Limb (tissue), 2 donors: ENCODE measurements around the gene NPM3.
"Not testable (repeated sequence)": the region's sequence is repeated elsewhere in the genome, so short reads cannot be mapped to it uniquely, and the experiment has no call there.

Source experiments
- DNase-seq, 2 donors: peaks; one replicate each; pipeline ENCODE4 v3.0.0-alpha.2; 2016; ENCODE audit errors: extremely low spot score in 2 of 2

The NPM3 gene

DNA sequence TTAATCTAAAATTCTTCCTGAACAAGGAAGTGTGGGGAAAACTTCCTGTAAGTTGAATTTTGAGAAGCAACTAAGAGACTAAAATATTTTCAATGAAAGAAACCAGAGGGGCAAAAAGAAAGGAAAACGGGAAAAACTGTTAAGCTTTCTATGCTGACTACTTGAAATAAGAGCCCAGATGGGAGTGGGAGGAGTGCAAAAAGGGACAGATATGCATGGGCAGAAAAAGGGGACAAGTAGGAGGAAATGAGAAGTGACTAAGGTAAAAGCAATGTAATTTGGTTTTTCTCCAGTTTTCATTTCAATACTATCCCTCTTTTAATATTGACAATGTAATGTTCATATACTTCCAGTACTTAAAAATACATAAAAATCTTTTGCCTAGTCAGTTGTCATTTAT is 23.9 kb upstream of the NPM3 start:
- DNase-seq, result no peak

DNA sequence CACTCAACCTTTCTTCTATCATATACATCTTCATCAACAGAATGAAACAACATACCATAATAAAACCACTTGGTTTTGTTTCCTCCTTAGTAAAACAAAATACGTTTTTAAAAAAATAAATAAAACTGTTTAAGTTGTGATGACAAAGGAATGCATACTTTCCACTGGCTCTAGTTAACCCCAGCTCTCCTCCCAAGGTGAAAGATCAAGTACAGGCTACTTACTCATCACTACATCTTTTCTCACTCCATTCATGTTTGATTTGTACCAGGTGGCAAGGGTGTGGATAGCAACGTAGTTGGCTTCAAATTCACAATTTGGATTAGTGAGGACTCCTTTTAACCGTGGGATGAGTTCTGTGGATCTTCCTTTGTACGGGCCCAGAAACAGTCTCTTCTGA is 20.3 kb upstream of the NPM3 start:
- DNase-seq, result no peak

DNA sequence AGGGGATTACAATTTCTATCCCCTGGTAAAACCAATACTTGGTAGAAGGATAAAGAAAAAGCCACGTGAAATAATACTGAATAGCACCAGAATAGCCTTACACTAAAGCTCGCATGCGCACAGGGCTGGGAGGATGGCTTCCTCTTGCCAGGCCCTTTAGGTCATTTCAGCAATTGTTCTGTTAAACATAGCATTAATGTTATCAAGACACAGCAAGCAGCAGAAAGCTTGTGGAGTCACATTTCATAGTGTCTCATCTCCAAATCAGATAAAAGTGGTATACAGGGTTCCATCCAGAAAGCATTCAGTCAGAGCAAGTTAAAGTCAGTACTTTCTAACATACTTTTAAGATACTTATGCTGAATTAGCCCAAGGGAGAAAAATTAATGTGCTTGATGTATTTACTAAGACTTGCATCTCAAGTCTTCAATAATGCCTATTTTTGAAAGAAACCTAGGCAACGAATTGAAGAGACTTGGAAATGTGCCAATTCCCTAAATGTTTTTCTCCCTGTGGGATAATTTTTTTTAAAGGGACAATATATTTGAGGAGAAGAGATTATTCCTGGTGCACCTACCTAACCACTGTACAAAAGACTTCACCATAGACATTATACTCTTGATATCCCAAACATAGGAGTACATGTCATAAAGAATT is 14.3 kb upstream of the NPM3 start:
- DNase-seq, result no peak

DNA sequence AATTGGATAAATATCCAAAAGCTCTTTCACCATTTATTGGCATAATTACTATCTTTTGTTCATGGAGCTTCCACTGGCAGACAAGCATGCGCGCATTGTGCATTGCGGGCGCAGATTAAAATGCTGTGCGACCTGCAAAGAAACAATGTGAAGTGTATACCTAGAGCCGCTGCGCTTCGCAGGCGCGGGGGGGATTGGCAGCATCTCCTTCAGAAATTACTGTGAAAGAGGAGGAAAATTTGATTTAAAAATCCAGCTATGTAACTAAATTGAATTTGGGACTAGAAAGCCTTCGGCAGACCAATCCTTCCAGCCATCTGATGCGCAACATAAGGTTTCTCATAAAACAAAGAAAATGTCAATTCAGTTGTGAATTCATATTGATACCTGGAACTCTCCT is 10.3 kb upstream of the NPM3 start:
- no peak for DNase-seq

DNA sequence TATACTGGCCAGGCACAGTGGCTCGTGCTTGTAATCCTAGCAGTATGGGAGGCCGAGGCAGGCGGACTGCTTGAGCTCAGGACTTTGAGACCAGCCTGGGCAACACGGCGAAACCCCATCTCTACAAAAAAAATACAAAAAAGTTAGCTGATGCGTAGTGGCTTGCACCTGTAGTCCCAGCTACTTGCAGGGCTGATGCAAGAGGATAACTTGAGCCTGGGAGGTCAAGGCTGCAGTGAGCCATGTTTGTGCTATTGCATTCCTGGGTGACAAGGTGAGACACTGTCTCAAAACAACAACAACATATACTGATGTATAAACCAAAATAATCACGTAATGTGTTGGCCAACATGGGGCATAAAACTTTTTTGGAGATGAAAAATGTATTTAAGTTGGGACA is 6.4 kb upstream of the NPM3 start:
- no peak for DNase-seq

DNA sequence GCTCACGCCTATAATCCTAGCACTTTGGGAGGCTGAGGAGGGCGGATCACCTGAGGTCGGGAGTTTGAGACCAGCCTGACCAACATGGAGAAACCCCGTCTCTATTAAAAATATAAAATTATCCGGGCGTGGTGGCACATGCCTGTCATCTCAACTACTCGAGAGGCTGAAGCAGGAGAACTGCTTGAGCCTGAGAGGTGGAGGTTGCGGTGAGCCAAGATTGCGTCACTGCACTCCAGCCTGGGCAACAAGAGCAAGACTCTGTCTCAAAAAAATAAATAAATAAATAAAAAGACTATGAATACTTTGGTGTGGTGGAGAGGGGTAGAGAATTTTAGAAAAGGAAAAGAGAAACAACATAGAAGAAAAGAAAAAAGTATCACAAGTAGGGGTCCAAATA is 6.0 kb upstream of the NPM3 start:
- not testable (repeated sequence) for DNase-seq

DNA sequence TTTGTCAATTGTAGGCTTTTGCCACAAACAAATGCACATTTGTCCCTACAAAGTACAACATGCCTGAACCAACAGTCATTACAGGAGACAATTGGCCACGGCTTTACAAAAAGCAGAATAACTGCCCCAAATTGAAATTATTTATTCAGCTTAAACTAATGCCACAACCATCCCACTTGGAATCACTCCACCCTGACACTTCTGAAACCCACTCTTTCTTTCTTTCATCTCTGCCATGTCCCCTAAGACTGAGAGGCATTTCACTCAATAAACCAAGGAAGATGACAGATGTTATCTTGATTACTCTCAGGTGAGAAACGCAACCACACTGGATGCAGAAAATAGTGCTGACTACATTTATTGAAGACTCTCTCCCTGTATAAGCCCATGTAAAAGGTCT is 2.6 kb upstream of the NPM3 start:
- no peak for DNase-seq

DNA sequence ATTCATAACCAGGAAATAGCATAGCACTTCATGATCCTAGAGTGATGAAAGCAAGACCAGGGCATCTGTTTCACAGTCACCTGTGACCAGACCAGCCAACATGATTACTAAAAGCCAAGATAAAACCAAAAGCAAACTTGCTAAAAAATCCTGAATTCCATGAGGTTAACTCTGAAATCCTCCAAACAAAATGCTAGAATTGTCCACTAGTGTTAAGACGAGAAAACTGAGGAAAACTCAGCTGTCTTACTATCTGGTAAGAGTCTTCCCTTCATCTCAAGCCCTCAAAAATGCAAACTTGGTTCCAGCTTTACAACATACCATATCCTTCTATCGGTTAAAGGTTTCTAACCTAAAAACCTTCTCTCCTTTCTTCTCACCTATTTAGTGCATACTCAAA is 1.3 kb upstream of the NPM3 start:
- no peak for DNase-seq

DNA sequence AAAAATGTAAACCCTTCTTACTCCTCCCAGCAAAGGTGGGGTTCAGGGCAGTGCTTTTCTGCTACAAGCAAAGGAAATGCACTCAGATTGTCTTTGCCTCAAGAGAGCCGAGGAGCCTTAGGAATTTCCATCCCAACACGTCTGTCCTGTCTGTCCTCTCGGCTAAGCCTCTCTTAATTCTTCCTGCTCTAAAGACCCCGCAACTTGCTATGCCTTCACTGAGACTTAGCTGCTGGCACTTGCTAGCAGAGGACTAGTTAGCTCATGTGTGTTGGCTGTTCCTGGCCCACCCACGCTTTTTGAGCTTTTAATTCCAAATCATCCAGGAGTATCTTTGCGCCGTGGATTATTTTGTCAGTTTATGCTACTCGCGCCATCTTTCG is 481 bp upstream of the NPM3 start:
- no peak for DNase-seq

DNA sequence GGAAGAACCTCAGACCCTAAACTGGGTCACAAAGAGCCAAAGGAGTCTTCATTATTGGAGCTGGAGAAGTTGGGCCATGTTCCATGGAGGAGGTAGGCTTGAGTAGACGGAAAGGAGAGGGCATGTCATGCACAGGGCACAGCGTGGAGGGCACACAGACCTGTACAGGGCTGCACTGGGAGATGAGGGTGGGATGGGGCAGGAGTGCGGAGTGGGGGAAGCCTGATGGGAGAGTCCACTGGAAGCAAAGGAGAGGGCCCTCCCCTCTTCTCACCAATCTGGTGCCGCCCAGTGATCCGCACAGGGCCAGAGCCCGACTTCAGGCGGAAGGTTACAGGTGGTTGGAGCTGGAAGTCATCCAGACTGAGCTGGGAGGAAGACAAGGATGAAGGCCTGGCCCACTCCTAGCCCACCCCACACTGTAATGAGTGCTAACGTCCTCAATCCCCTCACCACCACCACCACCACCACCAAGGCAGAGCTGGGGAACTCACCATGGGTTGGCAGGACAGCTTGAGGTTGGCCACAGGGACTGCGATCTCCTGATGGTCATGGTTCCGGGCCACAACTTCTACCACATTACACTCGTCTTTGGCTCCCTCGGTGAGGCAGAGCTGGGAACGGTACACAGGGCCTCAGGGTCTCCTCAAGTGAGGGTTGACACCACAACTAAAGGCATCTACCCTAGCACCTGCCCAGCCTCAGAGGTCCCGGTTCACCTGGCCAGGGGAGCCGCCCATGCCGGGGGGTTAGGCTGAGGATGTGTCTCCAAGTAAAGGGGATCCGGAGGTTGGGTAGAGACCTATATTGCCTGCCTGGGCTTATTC is 1.0 kb downstream of the NPM3 start:
- no peak for DNase-seq

DNA sequence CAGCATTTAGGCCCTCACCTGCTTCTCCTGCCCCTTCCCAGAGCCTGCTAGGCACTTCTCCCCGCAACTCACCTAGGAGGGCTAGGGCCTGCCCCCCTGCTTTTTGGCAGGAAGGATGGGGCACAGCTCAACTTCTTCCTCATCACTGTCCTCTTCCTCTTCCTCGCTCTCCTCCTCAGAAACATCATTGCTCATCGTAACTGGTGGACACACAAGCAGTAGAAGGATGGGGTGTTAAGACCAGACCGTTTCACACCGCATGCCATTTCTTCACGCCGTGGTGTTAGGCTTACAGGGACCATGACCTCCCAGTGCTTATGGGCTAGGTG is 1.6 kb downstream of the NPM3 start:
- DNase-seq, result no peak

DNA sequence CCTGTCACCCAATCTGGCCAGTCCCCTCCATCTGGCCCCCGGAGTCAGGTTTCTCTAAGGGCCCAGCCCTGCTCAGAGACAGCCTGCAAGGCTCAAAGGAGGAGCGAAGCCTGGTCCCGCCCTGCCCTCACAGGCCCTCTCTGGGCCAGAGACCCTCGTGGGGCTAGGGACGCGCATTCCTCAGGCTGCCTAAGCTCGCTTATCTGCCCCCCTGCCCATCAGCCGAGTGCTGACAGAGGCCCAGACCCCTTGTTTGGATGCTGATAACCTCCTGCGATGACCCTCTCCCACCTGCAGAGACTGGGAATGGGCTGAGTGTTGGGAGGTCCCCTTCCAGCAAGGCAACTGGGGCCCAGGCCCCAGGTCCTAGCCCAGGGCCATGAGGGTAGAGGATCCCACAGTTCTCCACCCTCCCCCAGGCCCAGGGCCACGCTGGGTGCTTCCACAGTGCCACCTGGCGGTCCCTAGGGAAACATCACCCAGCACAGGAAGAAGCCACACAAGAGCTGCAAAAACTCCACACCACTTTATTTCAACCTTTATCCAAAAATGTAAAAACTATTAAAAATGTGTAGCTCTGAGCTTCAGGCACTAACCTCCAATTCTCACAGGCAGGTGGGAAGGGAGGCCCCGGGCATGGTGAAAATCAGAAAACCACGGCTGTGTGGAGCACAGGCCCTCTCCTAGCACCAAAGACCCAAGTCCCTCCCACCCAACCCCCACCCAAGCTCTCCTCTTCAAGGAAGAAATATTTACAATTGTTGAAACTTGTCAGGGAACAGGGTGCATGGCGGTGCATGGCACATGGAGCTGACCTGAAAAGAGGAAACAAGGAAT is 2.2 kb downstream of the NPM3 start:
- peak; percentile 28 to 72 for DNase-seq

DNA sequence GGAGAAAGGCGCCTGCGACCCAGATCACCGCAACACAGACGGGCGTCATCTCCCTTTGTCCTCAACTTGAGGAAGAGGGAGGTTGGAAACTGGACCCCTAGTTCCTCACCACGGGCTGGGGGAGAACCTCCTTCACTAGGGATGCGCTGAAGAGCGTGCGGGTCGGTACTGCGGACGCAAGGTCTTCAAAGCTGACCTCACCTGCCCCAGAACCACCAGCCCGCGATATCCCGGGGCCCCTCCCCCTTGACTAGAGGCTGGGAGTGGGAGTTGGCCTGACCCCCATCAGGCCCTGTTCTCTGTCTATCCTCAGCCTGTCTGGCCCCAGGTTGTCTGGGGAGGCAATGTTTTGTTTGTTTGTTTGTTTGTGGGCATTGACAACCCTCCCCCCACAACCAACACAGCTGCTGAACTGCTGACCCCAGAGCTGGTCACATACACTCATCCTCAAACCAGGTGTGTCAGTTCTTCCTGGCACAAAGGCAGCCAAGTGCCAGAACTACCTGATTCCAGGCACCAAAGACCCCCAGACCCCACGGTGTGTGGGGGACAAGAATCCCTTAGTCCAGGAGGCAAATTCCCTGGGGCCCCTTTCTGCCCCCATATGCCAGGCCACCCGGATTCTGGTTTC is 2.9 kb downstream of the NPM3 start:
- DNase-seq, result no peak

DNA sequence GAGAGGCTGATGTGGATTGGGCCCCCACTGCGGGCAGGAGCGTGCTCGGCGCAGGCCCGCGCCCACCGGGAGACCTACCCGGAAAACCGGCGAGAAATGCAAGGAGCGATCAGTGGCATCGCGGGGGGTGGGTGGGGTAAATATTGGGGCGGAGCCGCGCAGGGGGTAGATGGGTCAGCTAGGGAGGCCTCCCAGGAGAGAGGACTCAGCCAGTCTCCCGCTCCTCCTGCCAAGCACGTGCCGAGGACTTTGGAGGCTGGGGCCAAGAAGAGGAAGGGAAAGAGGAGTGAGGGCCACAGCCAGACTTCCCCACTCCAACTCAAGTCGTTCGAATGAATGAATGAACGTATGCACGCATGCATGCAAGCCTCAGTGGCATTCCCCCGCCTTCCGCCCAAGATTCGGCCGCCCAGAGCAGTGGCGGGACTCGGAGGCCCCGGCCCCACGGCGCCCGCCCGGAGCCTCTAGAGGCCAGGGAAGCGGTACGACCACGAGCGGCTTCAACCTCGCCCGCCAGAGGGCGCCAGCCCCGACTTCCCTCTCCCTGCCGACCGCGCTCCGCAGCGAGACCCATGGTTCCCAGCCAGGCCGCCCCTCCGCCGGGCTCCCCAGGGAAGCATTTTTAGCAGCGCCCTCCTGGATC is 3.6 kb downstream of the NPM3 start:
- DNase-seq, result peak; percentile 36 to 88

DNA sequence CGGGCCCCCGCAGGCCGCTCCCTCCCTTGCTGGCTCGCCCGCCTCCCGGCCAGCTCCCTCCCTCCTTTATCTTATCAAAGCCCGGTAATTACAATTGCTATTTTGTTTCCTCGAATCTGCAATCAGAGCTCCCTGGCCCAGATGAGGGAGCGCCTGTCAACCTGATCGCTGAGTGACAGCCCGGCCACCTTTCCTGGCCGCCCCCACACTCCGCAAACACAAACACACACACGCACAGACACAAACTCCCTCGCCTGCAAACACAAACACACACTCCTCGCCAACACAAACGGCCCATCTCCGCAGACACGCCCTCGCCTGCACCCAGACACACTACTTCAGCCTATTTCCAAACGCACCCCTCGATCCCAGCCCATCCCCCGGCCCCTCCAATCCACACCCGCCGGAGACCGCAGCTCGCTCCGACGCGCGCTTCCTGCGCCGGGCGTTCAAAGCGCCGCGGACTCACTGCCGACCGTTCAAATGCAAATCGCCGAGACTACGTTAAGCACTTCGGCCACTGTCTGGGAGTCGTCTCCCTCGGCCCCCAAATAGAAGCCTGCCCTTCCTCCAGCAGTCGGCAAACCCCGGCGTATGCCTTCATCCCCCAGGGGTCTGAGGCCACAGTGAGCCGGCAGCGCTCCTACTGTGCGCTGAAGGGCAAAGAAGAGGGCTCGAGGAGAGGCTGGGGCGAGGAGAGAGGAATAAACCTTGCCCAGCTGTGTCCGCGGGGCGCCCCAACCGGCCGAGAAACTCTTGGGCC is 4.3 kb downstream of the NPM3 start:
- DNase-seq, result peak in 1 of 2 donors; percentile 51

DNA sequence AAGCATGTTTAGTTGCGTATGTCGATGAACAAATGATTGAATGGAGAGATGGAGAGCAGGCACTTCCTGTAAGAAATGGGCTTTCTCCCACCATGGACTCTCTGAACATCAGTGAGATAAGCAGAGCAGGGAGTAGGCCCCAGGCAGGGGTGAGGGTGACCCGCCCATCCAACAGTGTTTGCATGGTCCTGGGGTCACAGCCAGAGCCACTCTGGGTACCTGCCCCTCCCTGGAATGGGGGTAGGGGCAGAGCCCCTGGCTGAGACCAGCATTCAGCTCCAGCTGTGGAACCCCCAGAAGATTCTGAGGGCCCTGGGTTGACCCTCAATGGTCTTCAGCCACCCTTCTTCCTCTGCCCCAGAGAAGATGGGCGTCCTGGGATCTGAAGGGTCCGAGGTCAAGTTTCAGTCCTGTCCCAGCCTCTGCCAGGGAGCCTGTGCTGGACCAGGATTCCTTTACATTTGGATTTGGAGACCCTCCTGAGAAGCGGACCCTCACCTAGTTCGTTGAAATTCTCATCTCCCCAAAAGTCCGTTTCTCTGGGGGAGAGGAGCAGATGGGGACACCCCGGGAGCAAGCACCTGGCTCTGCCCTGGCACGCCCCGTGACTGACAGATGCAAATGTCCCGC is 5.0 kb downstream of the NPM3 start:
- no peak for DNase-seq

DNA sequence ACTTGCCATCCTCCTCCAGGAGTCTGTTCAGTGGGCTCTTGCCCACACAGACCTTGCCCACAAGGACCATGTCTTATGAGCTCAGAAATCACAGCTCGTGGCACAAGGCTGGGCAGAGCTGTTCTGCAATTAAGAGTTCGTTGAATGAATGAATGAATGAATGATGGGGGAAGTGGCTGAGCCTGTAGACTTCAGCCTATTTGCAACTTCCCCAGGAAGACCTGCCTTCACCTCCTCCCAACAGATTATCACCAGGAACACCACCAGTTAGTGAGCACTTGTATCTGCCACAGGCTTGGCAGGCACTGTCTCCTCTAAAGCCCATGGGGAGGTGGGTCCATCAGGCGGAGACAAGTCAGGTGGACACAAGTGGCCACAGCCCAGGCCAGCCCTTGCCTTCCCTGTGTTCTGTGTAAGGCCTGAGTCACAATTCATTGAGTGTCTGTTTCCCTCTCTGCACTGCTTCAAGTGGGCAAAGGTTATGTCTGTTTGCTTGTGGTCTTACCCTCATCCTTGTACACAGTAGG is 5.6 kb downstream of the NPM3 start:
- DNase-seq, result no peak

DNA sequence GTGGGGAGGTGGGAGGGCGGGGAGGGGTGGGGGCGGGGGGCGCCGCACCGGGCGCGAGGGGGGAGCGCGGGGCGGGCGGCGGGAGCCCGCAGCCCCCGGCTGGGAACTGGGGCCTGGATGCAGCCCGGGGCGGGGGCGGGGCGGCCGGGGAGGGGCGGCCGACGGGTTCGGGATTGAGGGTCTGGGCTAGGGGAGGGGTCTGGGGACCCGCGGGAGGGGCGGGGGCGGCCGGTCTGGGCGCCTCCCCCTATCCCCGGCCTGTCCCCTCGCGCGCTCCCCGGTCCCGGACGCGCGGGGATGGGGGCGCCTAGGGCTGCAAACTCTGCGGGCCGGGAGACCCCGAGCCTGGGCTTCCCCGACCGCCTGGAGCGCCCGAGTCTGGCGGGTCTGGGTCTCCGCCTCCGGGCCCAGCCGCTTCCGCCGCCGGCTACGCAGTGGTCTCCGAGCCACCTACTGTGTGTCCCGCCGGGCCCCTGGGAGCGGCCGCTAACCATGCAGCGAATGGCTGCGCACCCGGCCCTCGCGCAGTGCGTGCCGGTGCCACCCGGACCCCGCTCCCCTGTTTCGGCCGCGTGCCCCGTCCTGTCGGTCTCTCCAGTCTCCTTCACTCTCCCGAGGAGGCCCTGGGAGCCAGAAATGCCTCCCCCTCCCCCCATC is 7.0 kb downstream of the NPM3 start:
- DNase-seq, result peak in 1 of 2 donors; percentile 46
